HCT116 (cell line): Measurements from ENCODE around the gene MOB3B.

Source experiments
- ATF3 ChIP-seq: IDR thresholded peaks from 2 replicates; pipeline ENCODE4 v1.6.1; 2012
- CTCF ChIP-seq, 3 experiments: fragments of 200-600 bp in 1 of 3; sonication (generic) in 1 of 3; IDR thresholded peaks in 2 of 3; conservative IDR thresholded peaks in 1 of 3; 2 replicates each; pipeline ENCODE4 v1.5.1; 2012 to 2017; ENCODE audit warnings: low read depth in 2 of 3, low read length in 2 of 3, antibody characterized with exemption in 1 of 3, borderline replicate concordance in 1 of 3, control low read depth in 1 of 3, mild to moderate bottlenecking in 1 of 3, mixed read lengths in 1 of 3, mixed run types in 1 of 3, moderate library complexity in 1 of 3; ENCODE audit not compliant: insufficient read depth in 1 of 3
- ELF1 ChIP-seq: IDR thresholded peaks from 2 replicates; pipeline ENCODE4 v1.6.1; 2012; ENCODE audit warnings: low read depth, borderline replicate concordance
- JUND ChIP-seq: IDR thresholded peaks from 2 replicates; pipeline ENCODE4 v1.6.1; 2012
- POLR2A ChIP-seq: IDR thresholded peaks from 2 replicates; pipeline ENCODE4 v1.7.0; 2011; ENCODE audit warnings: borderline replicate concordance; ENCODE audit not compliant: insufficient read depth, insufficient read length; ENCODE audit errors: extremely low read depth
- RAD21 ChIP-seq: IDR thresholded peaks from 2 replicates; pipeline ENCODE4 v1.6.1; 2012; ENCODE audit warnings: low read depth, mild to moderate bottlenecking
- REST ChIP-seq: IDR thresholded peaks from 2 replicates; pipeline ENCODE4 v1.6.1; 2012; ENCODE audit warnings: low read depth
- SRF ChIP-seq: IDR thresholded peaks from 2 replicates; pipeline ENCODE4 v1.6.1; 2012; ENCODE audit warnings: low read depth
- YY1 ChIP-seq: IDR thresholded peaks from 2 replicates; pipeline ENCODE4 v1.6.1; 2011; ENCODE audit warnings: low read length, low read depth, moderate library complexity, mild to moderate bottlenecking; ENCODE audit not compliant: insufficient replicate concordance; ENCODE audit errors: extremely low read depth

- TF ChIP-seq JUND (no peak), REST (no peak), POLR2A (no peak), CTCF (IDR thresholded peaks at IDR 0.05 in 2 of 3, conservative IDR thresholded peaks at IDR 0.05 in 1 of 3; ENCODE audit: borderline replicate concordance in 1 of 3, insufficient read depth in 1 of 3, low read depth in 2 of 3, low read length in 2 of 3) (no peak), YY1 (no peak), SRF (no peak), RAD21 (no peak), ATF3 (no peak), ELF1 (no peak)
Observed at GRCh38 chr9:27572061-27572460, 42.4 kb upstream of the MOB3B start.
